ENCODE data around the gene TMEM120B. TPM values are rescaled to one million over a fixed set of nuclear protein-coding genes. Genes with fewer than 3 reads are reported as not detected.

Gene TMEM120B
- total and polyA plus RNA-seq, 2 of the 4 experiments (the other 2 are of a cell fraction), result 10.6 to 18.4 TPM

GRCh38 chr12:121806546-121807423 lies 94.2 kb downstream of the TMEM120B start:
- Histone ChIP-seq H3K9ac (ENCODE audit: low read depth, low read length) (peak overlapping the region; percentile 91; the same call in 1 of the 2 replicates), H4K8ac (ENCODE audit: low read depth in 2 of 2, low read length in 2 of 2) (no peak overlapping the region), H3K79me1 (ENCODE audit: low read depth in 1 of 2, low read length in 2 of 2) (peaks cover 12 to 53% of the 10 kb centered on the region in 2 experiments; a peak in 3 of 4 replicates), H4K5ac (ENCODE audit: low read depth, low read length) (no peak overlapping the region), H3K9me3 (ENCODE audit: control insufficient read depth, insufficient read depth, low read length) (no peaks in the 10 kb centered on the region), H2BK120ac (ENCODE audit: low read depth, low read length) (no peak overlapping the region), H3K18ac (ENCODE audit: low read depth, low read length) (no peak overlapping the region), H4K91ac (ENCODE audit: insufficient read depth, low read depth, low read length) (no peak overlapping the region), H3K4me1 (ENCODE audit: control insufficient read depth, insufficient read depth, low read length) (peaks cover 16% of the 10 kb centered on the region), H3K23ac (ENCODE audit: low read depth, low read length) (peak overlapping the region; percentile 84), H2BK20ac (ENCODE audit: low read depth, low read length) (no peak overlapping the region), H4K20me1 (ENCODE audit: insufficient read depth, low read length) (peaks cover 39% of the 10 kb centered on the region), H3K36me3 (ENCODE audit: control insufficient read depth, insufficient read depth, low read length) (peaks cover 39% of the 10 kb centered on the region), H3K4me3 (ENCODE audit: insufficient read depth, low read depth, low read length) (peak overlapping the region; percentile 53), H2AK5ac (ENCODE audit: low read depth, low read length) (peak overlapping the region; percentile 33; the same call in 1 of the 2 replicates), H3K27me3 (ENCODE audit: control insufficient read depth, insufficient read depth, low read length) (no peaks in the 10 kb centered on the region), H3K27ac (ENCODE audit: insufficient read depth, low read length) (peak overlapping the region; percentile 17; the same call in 1 of the 2 replicates), H2BK15ac (ENCODE audit: low read depth, low read length) (no peak overlapping the region), H3K4ac (ENCODE audit: low read depth, low read length) (no peak overlapping the region; the same call in 1 of the 2 replicates), H2AFZ (replicated peaks; ENCODE audit: low read length, poor library complexity) (peak overlapping the region; percentile 29), H3K14ac (replicated peaks; ENCODE audit: low read depth, low read length) (0 out of 2 replicates have a peak overlapping the region, but pooled peaks have one; percentile 3), H3K9me1 (ENCODE audit: insufficient read depth, low read length) (no peaks in the 10 kb centered on the region), H3K56ac (ENCODE audit: extremely low read depth, insufficient read depth, low read length) (no peak overlapping the region), H3K4me2 (ENCODE audit: low read depth, low read length) (peak overlapping the region; percentile 91), H2BK5ac (ENCODE audit: low read depth, low read length, poor library complexity, severe bottlenecking) (no peak overlapping the region), H2AK9ac (replicated peaks; ENCODE audit: low read depth, low read length, poor library complexity) (peak overlapping the region; percentile 63)
- CTCF ChIA-PET, result interaction anchor here (2.0 kb wide), 1 partner anchor 12 kb away, joined by 9 read pairs; no protein-coding TSS in a partner anchor
- intact Hi-C loops (cut with micrococcal nuclease), result no loop called here
- BruUV-seq (replicated peaks), result no TSS peak
- no peak for DNase-seq
- dilution Hi-C loops (cut with HindIII; ENCODE audit: low sequenced_read_pairs, unreplicated experiment), result no loop called here
- no peak for TF ChIP-seq FOS (IDR thresholded peaks at IDR 0.05; ENCODE audit: low read depth, low read length)
- TF ChIP-seq RFX5 (IDR thresholded peaks at IDR 0.05; ENCODE audit: low read depth, low read length), result no peak
- TF ChIP-seq RCOR1 (IDR thresholded peaks at IDR 0.05; ENCODE audit: insufficient replicate concordance, low read length), result no peak
- TF ChIP-seq BHLHE40 (IDR thresholded peaks at IDR 0.05; ENCODE audit: low read depth, low read length), result no peak
- peak; percentile 18 for ATAC-seq (ENCODE audit: low read depth)
- 10% methylated on average over 5 of the region's 21 CpGs; no CpG with 5 or more reads in 1 of the 2 experiments for WGBS, 2 experiments (ENCODE audit: extremely low coverage in 2 of 2, insufficient read length in 1 of 2)
- POLR2A ChIA-PET (ENCODE audit: unreplicated experiment), result interaction anchor here (0.5 to 0.6 kb wide), 2 partner anchors 116 to 450 kb away, joined by 3 to 7 read pairs; no protein-coding TSS in a partner anchor
- in situ Hi-C loops (cut with MboI; ENCODE audit: low sequenced_read_pairs), result no loop called here

Measured in IMR-90 (cell line).